Astrocyte (in vitro differentiated cells and primary cell): ENCODE data around the gene SIRPG. TPM values are rescaled to one million over a fixed set of nuclear protein-coding genes. Genes with fewer than 3 reads are reported as not detected.

ENCODE experiments used
- DNase-seq: peaks from one replicate; pipeline ENCODE4 v3.0.0-alpha.2; 2010; ENCODE audit warnings: low read depth
- FAIRE-seq: peaks from 2 replicates; lab custom pipeline; 2011; peaks lifted over from hg19 to GRCh38; lab: Jason Lieb, UNC
- H2AFZ ChIP-seq: 2 replicates; pipeline ENCODE4 v1.6.0; 2012; ENCODE audit warnings: low read depth, low read length, inconsistent platforms
- H3K27ac ChIP-seq: 2 replicates; pipeline ENCODE4 v1.5.1; 2011; ENCODE audit warnings: low read depth, low read length, inconsistent platforms
- H3K27me3 ChIP-seq: 2 replicates; pipeline ENCODE4 v1.6.0; 2011; ENCODE audit warnings: low read length, inconsistent platforms; ENCODE audit not compliant: insufficient read depth
- H3K36me3 ChIP-seq: 2 replicates; pipeline ENCODE4 v1.5.1; 2011; ENCODE audit warnings: low read length, inconsistent platforms; ENCODE audit not compliant: insufficient read depth
- H3K4me1 ChIP-seq: 2 replicates; pipeline ENCODE4 v1.5.1; 2011; ENCODE audit warnings: low read length, inconsistent platforms; ENCODE audit not compliant: insufficient read depth
- H3K4me2 ChIP-seq: 2 replicates; pipeline ENCODE4 v1.6.0; 2012; ENCODE audit warnings: low read length, inconsistent platforms
- H3K4me3 ChIP-seq: 2 replicates; pipeline ENCODE4 v1.5.1; 2011; ENCODE audit warnings: low read depth, mild to moderate bottlenecking, low read length, inconsistent platforms; ENCODE audit not compliant: insufficient read depth
- H3K79me2 ChIP-seq: 2 replicates; pipeline ENCODE4 v1.6.0; 2012; ENCODE audit warnings: mild to moderate bottlenecking, low read length, inconsistent platforms; ENCODE audit not compliant: insufficient read depth
- H3K9ac ChIP-seq: 2 replicates; pipeline ENCODE4 v1.6.0; 2012; ENCODE audit warnings: mild to moderate bottlenecking, low read length, inconsistent platforms
- H3K9me3 ChIP-seq: 2 replicates; pipeline ENCODE4 v1.5.1; 2012; ENCODE audit warnings: low read depth, mild to moderate bottlenecking, low read length, inconsistent platforms; ENCODE audit not compliant: insufficient read depth
- H4K20me1 ChIP-seq: 2 replicates; pipeline ENCODE4 v1.6.0; 2012; ENCODE audit warnings: low read length, inconsistent platforms; ENCODE audit not compliant: insufficient read depth
- H3K27ac Mint-ChIP-seq: one replicate; pipeline ENCODE4 v1.8.0; 2021; ENCODE audit warnings: mild to moderate bottlenecking, mixed read lengths; ENCODE audit not compliant: unreplicated experiment
- H3K27me3 Mint-ChIP-seq: one replicate; pipeline ENCODE4 v1.8.0; 2021; ENCODE audit warnings: low read depth, mixed read lengths; ENCODE audit not compliant: unreplicated experiment
- H3K36me3 Mint-ChIP-seq: one replicate; pipeline ENCODE4 v1.8.0; 2021; ENCODE audit warnings: low read depth, mixed read lengths; ENCODE audit not compliant: unreplicated experiment
- H3K4me1 Mint-ChIP-seq: one replicate; pipeline ENCODE4 v1.8.0; 2021; ENCODE audit warnings: low read depth, mixed read lengths; ENCODE audit not compliant: unreplicated experiment
- H3K4me3 Mint-ChIP-seq: one replicate; pipeline ENCODE4 v1.8.0; 2021; ENCODE audit warnings: mild to moderate bottlenecking, moderate library complexity, mixed read lengths; ENCODE audit not compliant: unreplicated experiment
- H3K9me3 Mint-ChIP-seq: one replicate; pipeline ENCODE4 v1.8.0; 2021; ENCODE audit warnings: mild to moderate bottlenecking, mixed read lengths; ENCODE audit not compliant: unreplicated experiment
- CTCF ChIP-seq: IDR thresholded peaks from 2 replicates; pipeline ENCODE4 v1.5.1; 2011; ENCODE audit warnings: low read depth, mild to moderate bottlenecking, inconsistent platforms, low read length, moderate library complexity; ENCODE audit not compliant: insufficient read depth
- EZH2 ChIP-seq: IDR thresholded peaks from 2 replicates; pipeline ENCODE4 v1.6.1; 2012; ENCODE audit warnings: mild to moderate bottlenecking, low read length, inconsistent platforms; ENCODE audit not compliant: insufficient read depth
- total RNA-seq: library from RNA; stranded (reverse); gene quantifications from 2 replicates; pipeline ENCODE4 v1.2.1, GENCODE V29; 2021

SIRPG gene
- total RNA-seq, 1 donor from 2014 or later, result not detected

GRCh38 chr20:1702855-1703254, 45.3 kb upstream of the SIRPG start:
- H3K79me2 ChIP-seq, result no peaks in the 10 kb centered on the region
- peaks cover 3% of the 10 kb centered on the region for H3K27me3 ChIP-seq
- H3K4me3 ChIP-seq, result no peak overlapping the region
- TF ChIP-seq EZH2 (no peak), CTCF (no peak)
- no peaks in the 10 kb centered on the region for H4K20me1 ChIP-seq
- H3K27ac ChIP-seq, result no peak overlapping the region
- no peaks in the 10 kb centered on the region for H3K36me3 Mint-ChIP-seq
- H3K9me3 ChIP-seq, result no peaks in the 10 kb centered on the region
- H3K27ac Mint-ChIP-seq, result no peak overlapping the region
- H3K4me1 Mint-ChIP-seq, result peaks cover 7% of the 10 kb centered on the region
- FAIRE-seq (no peak), DNase-seq (no peak)
- H2AFZ ChIP-seq, result no peak overlapping the region
- no peak overlapping the region for H3K4me2 ChIP-seq
- H3K9me3 Mint-ChIP-seq, result peaks cover 5% of the 10 kb centered on the region
- no peaks in the 10 kb centered on the region for H3K4me1 ChIP-seq
- no peak overlapping the region for H3K4me3 Mint-ChIP-seq
- no peak overlapping the region for H3K9ac ChIP-seq
- H3K27me3 Mint-ChIP-seq, result peaks cover 29% of the 10 kb centered on the region
- H3K36me3 ChIP-seq, result no peaks in the 10 kb centered on the region

GRCh38 chr20:1702328-1702727, 44.7 kb upstream of the SIRPG start:
- Histone ChIP-seq H3K36me3 (no peaks in the 10 kb centered on the region), H3K27ac (no peak overlapping the region), H3K4me3 (no peak overlapping the region), H3K4me2 (no peak overlapping the region), H3K79me2 (no peaks in the 10 kb centered on the region), H3K4me1 (no peaks in the 10 kb centered on the region), H3K9ac (no peak overlapping the region), H3K27me3 (peaks cover 3% of the 10 kb centered on the region), H3K9me3 (no peaks in the 10 kb centered on the region), H2AFZ (no peak overlapping the region), H4K20me1 (no peaks in the 10 kb centered on the region)
- no peaks in the 10 kb centered on the region for H3K36me3 Mint-ChIP-seq
- peaks cover 5% of the 10 kb centered on the region for H3K9me3 Mint-ChIP-seq
- H3K4me1 Mint-ChIP-seq, result peaks cover 7% of the 10 kb centered on the region
- no peak overlapping the region for H3K4me3 Mint-ChIP-seq
- H3K27me3 Mint-ChIP-seq, result peaks cover 27% of the 10 kb centered on the region
- no peak overlapping the region for H3K27ac Mint-ChIP-seq
- peak; percentile 69 for DNase-seq
- TF ChIP-seq EZH2 (no peak), CTCF (no peak)
- no peak for FAIRE-seq

- no peaks in the 10 kb centered on the region for H3K36me3 Mint-ChIP-seq
- no peaks in the 10 kb centered on the region for H4K20me1 ChIP-seq
- no peaks in the 10 kb centered on the region for H3K9me3 ChIP-seq
- H2AFZ ChIP-seq, result no peak overlapping the region
- peaks cover 5% of the 10 kb centered on the region for H3K9me3 Mint-ChIP-seq
- H3K9ac ChIP-seq, result no peak overlapping the region
- no peaks in the 10 kb centered on the region for H3K79me2 ChIP-seq
- H3K27me3 Mint-ChIP-seq, result peaks cover 22% of the 10 kb centered on the region
- H3K4me2 ChIP-seq, result no peak overlapping the region
- TF ChIP-seq EZH2, result no peak
- TF ChIP-seq CTCF, result no peak
- no peaks in the 10 kb centered on the region for H3K4me1 ChIP-seq
- DNase-seq (no peak), FAIRE-seq (no peak)
- no peak overlapping the region for H3K27ac Mint-ChIP-seq
- peaks cover 7% of the 10 kb centered on the region for H3K4me1 Mint-ChIP-seq
- H3K4me3 ChIP-seq, result no peak overlapping the region
- H3K36me3 ChIP-seq, result no peaks in the 10 kb centered on the region
- H3K27ac ChIP-seq, result no peak overlapping the region
- H3K4me3 Mint-ChIP-seq, result no peak overlapping the region
- H3K27me3 ChIP-seq, result peaks cover 3% of the 10 kb centered on the region
Measured at GRCh38 chr20:1700990-1701389, 43.4 kb upstream of the SIRPG start.
